ENCODE data around the gene LPAR1. TPM values are rescaled to one million over a fixed set of nuclear protein-coding genes. Genes with fewer than 3 reads are reported as not detected.

LPAR1 gene
- total RNA-seq, 1 donor from 2014 or later: 11.5 TPM

- Histone ChIP-seq H3K9ac (ENCODE audit: low read length) (peak overlapping the region; percentile 46), H2AFZ (ENCODE audit: low read depth, low read length) (no peak overlapping the region)
- FAIRE-seq: peak; percentile 87
Observed at GRCh38 chr9:110835404-110835803, 202.9 kb downstream of the LPAR1 start.

GRCh38 chr9:110832926-110833325 lies 205.3 kb downstream of the LPAR1 start:
- no peak for TF ChIP-seq EZH2 (IDR thresholded peaks at IDR 0.05; ENCODE audit: insufficient read depth, low read length)
- TF ChIP-seq CTCF (IDR thresholded peaks at IDR 0.05; ENCODE audit: insufficient read depth, low read depth, low read length): no peak
- Histone ChIP-seq H3K36me3 (ENCODE audit: insufficient read depth, low read length) (no peaks in the 10 kb centered on the region), H3K9me3 (ENCODE audit: insufficient read depth, low read depth, low read length) (no peaks in the 10 kb centered on the region), H3K27me3 (ENCODE audit: insufficient read depth, low read length) (no peaks in the 10 kb centered on the region), H3K27ac (ENCODE audit: low read depth, low read length) (no peak overlapping the region), H3K79me2 (ENCODE audit: insufficient read depth, low read length) (no peaks in the 10 kb centered on the region), H2AFZ (ENCODE audit: low read depth, low read length) (no peak overlapping the region), H3K4me2 (ENCODE audit: low read length) (no peak overlapping the region), H3K4me1 (ENCODE audit: insufficient read depth, low read length) (peaks cover 16% of the 10 kb centered on the region), H3K4me3 (ENCODE audit: insufficient read depth, low read depth, low read length) (no peak overlapping the region), H4K20me1 (ENCODE audit: insufficient read depth, low read length) (no peaks in the 10 kb centered on the region), H3K9ac (ENCODE audit: low read length) (no peak overlapping the region)
- Mint-ChIP-seq H3K27me3 (ENCODE audit: low read depth, unreplicated experiment) (no peaks in the 10 kb centered on the region), H3K9me3 (ENCODE audit: unreplicated experiment) (no peaks in the 10 kb centered on the region), H3K27ac (ENCODE audit: unreplicated experiment) (no peak overlapping the region), H3K4me1 (ENCODE audit: low read depth, unreplicated experiment) (peaks cover 26% of the 10 kb centered on the region), H3K4me3 (ENCODE audit: unreplicated experiment) (no peak overlapping the region), H3K36me3 (ENCODE audit: low read depth, unreplicated experiment) (no peaks in the 10 kb centered on the region)
- DNase-seq (ENCODE audit: low read depth): peak; percentile 15
- no peak for FAIRE-seq

More at GRCh38 chr9:110835404-110835803, 202.9 kb downstream of the LPAR1 start:
- Histone ChIP-seq H3K4me3 (ENCODE audit: insufficient read depth, low read depth, low read length) (no peak overlapping the region), H3K4me2 (ENCODE audit: low read length) (peak overlapping the region; percentile 76), H3K27ac (ENCODE audit: low read depth, low read length) (peak overlapping the region; percentile 71), H3K79me2 (ENCODE audit: insufficient read depth, low read length) (no peaks in the 10 kb centered on the region), H3K4me1 (ENCODE audit: insufficient read depth, low read length) (peaks cover 16% of the 10 kb centered on the region), H4K20me1 (ENCODE audit: insufficient read depth, low read length) (no peaks in the 10 kb centered on the region), H3K9me3 (ENCODE audit: insufficient read depth, low read depth, low read length) (no peaks in the 10 kb centered on the region), H3K27me3 (ENCODE audit: insufficient read depth, low read length) (no peaks in the 10 kb centered on the region), H3K36me3 (ENCODE audit: insufficient read depth, low read length) (no peaks in the 10 kb centered on the region)
- H3K9me3 Mint-ChIP-seq (ENCODE audit: unreplicated experiment): no peaks in the 10 kb centered on the region
- H3K27ac Mint-ChIP-seq (ENCODE audit: unreplicated experiment): peak overlapping the region; percentile 84
- TF ChIP-seq CTCF (IDR thresholded peaks at IDR 0.05; ENCODE audit: insufficient read depth, low read depth, low read length) (no peak), EZH2 (IDR thresholded peaks at IDR 0.05; ENCODE audit: insufficient read depth, low read length) (no peak)
- H3K27me3 Mint-ChIP-seq (ENCODE audit: low read depth, unreplicated experiment): no peaks in the 10 kb centered on the region
- peak; percentile 93 for DNase-seq (ENCODE audit: low read depth)
- peaks cover 26% of the 10 kb centered on the region for H3K4me1 Mint-ChIP-seq (ENCODE audit: low read depth, unreplicated experiment)
- H3K4me3 Mint-ChIP-seq (ENCODE audit: unreplicated experiment): no peak overlapping the region
- H3K36me3 Mint-ChIP-seq (ENCODE audit: low read depth, unreplicated experiment): no peaks in the 10 kb centered on the region

- H3K4me1 Mint-ChIP-seq (ENCODE audit: low read depth, unreplicated experiment): peaks cover 5% of the 10 kb centered on the region
- no peak for FAIRE-seq
- no peaks in the 10 kb centered on the region for H3K36me3 Mint-ChIP-seq (ENCODE audit: low read depth, unreplicated experiment)
- Histone ChIP-seq H2AFZ (ENCODE audit: low read depth, low read length) (no peak overlapping the region), H3K27ac (ENCODE audit: low read depth, low read length) (no peak overlapping the region), H4K20me1 (ENCODE audit: insufficient read depth, low read length) (no peaks in the 10 kb centered on the region), H3K79me2 (ENCODE audit: insufficient read depth, low read length) (no peaks in the 10 kb centered on the region), H3K9me3 (ENCODE audit: insufficient read depth, low read depth, low read length) (no peaks in the 10 kb centered on the region), H3K4me3 (ENCODE audit: insufficient read depth, low read depth, low read length) (no peak overlapping the region), H3K4me1 (ENCODE audit: insufficient read depth, low read length) (peaks cover 5% of the 10 kb centered on the region), H3K9ac (ENCODE audit: low read length) (no peak overlapping the region), H3K36me3 (ENCODE audit: insufficient read depth, low read length) (no peaks in the 10 kb centered on the region), H3K4me2 (ENCODE audit: low read length) (no peak overlapping the region), H3K27me3 (ENCODE audit: insufficient read depth, low read length) (no peaks in the 10 kb centered on the region)
- no peaks in the 10 kb centered on the region for H3K27me3 Mint-ChIP-seq (ENCODE audit: low read depth, unreplicated experiment)
- TF ChIP-seq CTCF (IDR thresholded peaks at IDR 0.05; ENCODE audit: insufficient read depth, low read depth, low read length): no peak
- TF ChIP-seq EZH2 (IDR thresholded peaks at IDR 0.05; ENCODE audit: insufficient read depth, low read length): no peak
- DNase-seq (ENCODE audit: low read depth): no peak
- H3K9me3 Mint-ChIP-seq (ENCODE audit: unreplicated experiment): no peaks in the 10 kb centered on the region
- H3K4me3 Mint-ChIP-seq (ENCODE audit: unreplicated experiment): no peak overlapping the region
- H3K27ac Mint-ChIP-seq (ENCODE audit: unreplicated experiment): no peak overlapping the region
Observed at GRCh38 chr9:110830495-110830894, 207.8 kb downstream of the LPAR1 start.

All from astrocyte (in vitro differentiated cells and primary cell).